Stomach smooth muscle (tissue), 2 donors: ENCODE results near the gene KREMEN2.
A peak's percentile ranks its signal among the peaks of the same experiment; 100 is the strongest.

ENCODE experiments used
- H3K27ac ChIP-seq: one replicate; pipeline ENCODE4 v1.7.0; 2013; ENCODE audit warnings: mild to moderate bottlenecking, low read length, inconsistent platforms
- H3K27me3 ChIP-seq, 2 donors: one replicate each; pipeline ENCODE4 v1.7.0; 2013; ENCODE audit warnings: low read length in 2 of 2; ENCODE audit not compliant: insufficient read depth in 2 of 2, control insufficient read depth in 1 of 2
- H3K36me3 ChIP-seq, 2 donors: one replicate each; pipeline ENCODE4 v1.7.0; 2013; ENCODE audit warnings: low read length in 2 of 2; ENCODE audit not compliant: control insufficient read depth in 2 of 2, insufficient read depth in 2 of 2
- H3K4me1 ChIP-seq: one replicate; pipeline ENCODE4 v1.7.0; 2013; ENCODE audit warnings: low read length; ENCODE audit not compliant: control insufficient read depth, insufficient read depth
- H3K4me3 ChIP-seq, 2 donors: one replicate each; pipeline ENCODE4 v1.7.0; 2013; ENCODE audit warnings: low read length in 2 of 2
- H3K9ac ChIP-seq, 2 donors: one replicate each; pipeline ENCODE4 v1.7.0; 2013; ENCODE audit warnings: low read length in 2 of 2, mild to moderate bottlenecking in 1 of 2
- H3K9me3 ChIP-seq, 2 donors: one replicate each; pipeline ENCODE4 v1.7.0; 2013; ENCODE audit warnings: low read length in 2 of 2; ENCODE audit not compliant: control insufficient read depth in 2 of 2
- donor health status: healthy.
- donor health status: Pancreatic carcinoma.

Gene KREMEN2

GRCh38 chr16:2991566-2992261 lies 27.6 kb downstream of the KREMEN2 start:
- Histone ChIP-seq H3K27ac (no peak overlapping the region), H3K4me1 (no peaks in the 10 kb centered on the region), H3K9ac (no peak overlapping the region), H3K4me3 (no peak overlapping the region), H3K9me3 (no peaks in the 10 kb centered on the region), H3K36me3 (no peaks in the 10 kb centered on the region), H3K27me3 (peaks cover 5 to 6% of the 10 kb centered on the region in 2 donors)

GRCh38 chr16:2992383-2993081 lies 28.5 kb downstream of the KREMEN2 start:
- H3K27me3 ChIP-seq = peaks cover 2 to 5% of the 10 kb centered on the region in 2 donors
- no peak overlapping the region for H3K4me3 ChIP-seq
- no peaks in the 10 kb centered on the region for H3K9me3 ChIP-seq
- H3K36me3 ChIP-seq = no peaks in the 10 kb centered on the region
- H3K9ac ChIP-seq = no peak overlapping the region
- no peak overlapping the region for H3K27ac ChIP-seq
- H3K4me1 ChIP-seq = no peaks in the 10 kb centered on the region

- Histone ChIP-seq H3K27ac (no peak overlapping the region), H3K4me3 (no peak overlapping the region), H3K4me1 (no peaks in the 10 kb centered on the region), H3K36me3 (no peaks in the 10 kb centered on the region), H3K27me3 (peaks cover 0 to 3% of the 10 kb centered on the region in 2 donors), H3K9ac (no peak overlapping the region), H3K9me3 (no peaks in the 10 kb centered on the region)
Measured at GRCh38 chr16:2996298-2996697, 32.2 kb downstream of the KREMEN2 start.

- H3K4me1 ChIP-seq = peaks cover 7% of the 10 kb centered on the region
- H3K9me3 ChIP-seq = no peaks in the 10 kb centered on the region
- H3K27me3 ChIP-seq = peaks cover 2 to 7% of the 10 kb centered on the region in 2 donors
- no peak overlapping the region for H3K9ac ChIP-seq
- no peak overlapping the region for H3K4me3 ChIP-seq
- H3K27ac ChIP-seq = no peak overlapping the region
- no peaks in the 10 kb centered on the region for H3K36me3 ChIP-seq
Measured at GRCh38 chr16:2999929-3000328, 35.9 kb downstream of the KREMEN2 start.

GRCh38 chr16:3000540-3000939 lies 36.5 kb downstream of the KREMEN2 start:
- Histone ChIP-seq H3K9me3 (no peaks in the 10 kb centered on the region), H3K27me3 (peaks cover 4 to 8% of the 10 kb centered on the region in 2 donors), H3K36me3 (no peaks in the 10 kb centered on the region), H3K4me1 (peaks cover 7% of the 10 kb centered on the region), H3K9ac (no peak overlapping the region), H3K27ac (no peak overlapping the region), H3K4me3 (no peak overlapping the region)

GRCh38 chr16:3001316-3001715 lies 37.2 kb downstream of the KREMEN2 start:
- Histone ChIP-seq H3K9ac (no peak overlapping the region), H3K4me1 (peaks cover 7% of the 10 kb centered on the region), H3K36me3 (no peaks in the 10 kb centered on the region), H3K27me3 (peaks cover 10 to 11% of the 10 kb centered on the region in 2 donors), H3K27ac (no peak overlapping the region), H3K9me3 (no peaks in the 10 kb centered on the region), H3K4me3 (no peak overlapping the region)

GRCh38 chr16:3003582-3004270 lies 39.7 kb downstream of the KREMEN2 start:
- Histone ChIP-seq H3K9ac (no peak overlapping the region), H3K4me1 (peaks cover 10% of the 10 kb centered on the region), H3K27me3 (peaks cover 29 to 32% of the 10 kb centered on the region in 2 donors), H3K36me3 (no peaks in the 10 kb centered on the region), H3K27ac (no peak overlapping the region), H3K4me3 (peak overlapping the region in 1 of 2 donors; percentile 44), H3K9me3 (no peaks in the 10 kb centered on the region)

GRCh38 chr16:3004319-3004718 lies 40.2 kb downstream of the KREMEN2 start:
- H3K36me3 ChIP-seq = no peaks in the 10 kb centered on the region
- H3K4me3 ChIP-seq = no peak overlapping the region
- peaks cover 34% of the 10 kb centered on the region in 2 donors for H3K27me3 ChIP-seq
- no peak overlapping the region for H3K27ac ChIP-seq
- H3K9me3 ChIP-seq = no peaks in the 10 kb centered on the region
- H3K4me1 ChIP-seq = peaks cover 10% of the 10 kb centered on the region
- no peak overlapping the region for H3K9ac ChIP-seq

- no peaks in the 10 kb centered on the region for H3K9me3 ChIP-seq
- H3K36me3 ChIP-seq = no peaks in the 10 kb centered on the region
- peaks cover 36 to 39% of the 10 kb centered on the region in 2 donors for H3K27me3 ChIP-seq
- peak overlapping the region in 1 of 2 donors; percentile 40 for H3K4me3 ChIP-seq
- H3K27ac ChIP-seq = no peak overlapping the region
- H3K4me1 ChIP-seq = peaks cover 10% of the 10 kb centered on the region
- H3K9ac ChIP-seq = no peak overlapping the region
Measured at GRCh38 chr16:3004781-3005284, 40.8 kb downstream of the KREMEN2 start.

GRCh38 chr16:3007059-3007956 lies 43.2 kb downstream of the KREMEN2 start:
- H3K27me3 ChIP-seq = peaks cover 44 to 54% of the 10 kb centered on the region in 2 donors
- H3K9ac ChIP-seq = no peak overlapping the region
- no peak overlapping the region for H3K27ac ChIP-seq
- H3K4me3 ChIP-seq = no peak overlapping the region
- H3K4me1 ChIP-seq = peaks cover 10% of the 10 kb centered on the region
- no peaks in the 10 kb centered on the region for H3K36me3 ChIP-seq
- no peaks in the 10 kb centered on the region for H3K9me3 ChIP-seq
